Stimulated activated CD8-positive, alpha-beta memory T cell treated with anti-CD3 and anti-CD28 coated beads, Interleukin-4, amount 100 ng/mL, for 48 hours (primary cell): ENCODE measurements around the gene PTCH2.
"Not testable (repeated sequence)": the region's sequence is repeated elsewhere in the genome, so short reads cannot be mapped to it uniquely, and the experiment has no call there.

Experiments used
- DNase-seq: peaks from one replicate; pipeline ENCODE4 v3.0.0-alpha.2; 2020

Gene PTCH2

GRCh38 chr1:44819196-44819607, 23.9 kb downstream of the PTCH2 start:
- DNase-seq = no peak

GRCh38 chr1:44817771-44818495, 25.1 kb downstream of the PTCH2 start:
- DNase-seq = no peak

- no peak for DNase-seq
These were observed 25.7 kb downstream of the PTCH2 start for GRCh38 chr1:44817307-44817706.

- DNase-seq = not testable (repeated sequence)
These were observed 27.1 kb downstream of the PTCH2 start for GRCh38 chr1:44815926-44816325.

- DNase-seq = no peak
These were observed 30.1 kb downstream of the PTCH2 start for GRCh38 chr1:44812822-44813543.

GRCh38 chr1:44811234-44811633, 31.8 kb downstream of the PTCH2 start:
- DNase-seq = no peak

- not testable (repeated sequence) for DNase-seq
These were observed 32.3 kb downstream of the PTCH2 start for GRCh38 chr1:44810762-44811105.

GRCh38 chr1:44810101-44810761, 32.8 kb downstream of the PTCH2 start:
- peak; percentile 64 for DNase-seq

GRCh38 chr1:44808938-44809917, 33.8 kb downstream of the PTCH2 start:
- peak; percentile 90 for DNase-seq

GRCh38 chr1:44808063-44808937, 34.8 kb downstream of the PTCH2 start, which contains the start of gene BTBD19:
Gene BTBD19 (plus strand): TSS chr1:44808523. CDS start chr1:44808821, 298 bp downstream.
- DNase-seq = peak; percentile 88

GRCh38 chr1:44807364-44808062, 35.5 kb downstream of the PTCH2 start:
- peak; percentile 94 for DNase-seq

GRCh38 chr1:44806704-44807363, 36.2 kb downstream of the PTCH2 start, which contains the start of gene DYNLT4:
Gene DYNLT4 (minus strand): TSS chr1:44807351. CDS start chr1:44806668, 683 bp downstream.
- no peak for DNase-seq

GRCh38 chr1:44806025-44806703, 36.9 kb downstream of the PTCH2 start:
- no peak for DNase-seq

- no peak for DNase-seq
These were observed 37.6 kb downstream of the PTCH2 start for GRCh38 chr1:44805311-44806024.

GRCh38 chr1:44803312-44804095, 39.5 kb downstream of the PTCH2 start:
- no peak for DNase-seq

- no peak for DNase-seq
These were observed 40.1 kb downstream of the PTCH2 start for GRCh38 chr1:44803062-44803311.

- no peak for DNase-seq
These were observed 40.6 kb downstream of the PTCH2 start for GRCh38 chr1:44802306-44803061.
